Smooth muscle cell (in vitro differentiated cells): Measurements from ENCODE around the gene PTPRG. TPM values are rescaled to one million over a fixed set of nuclear protein-coding genes. Genes with fewer than 3 reads are reported as not detected.

Source experiments
- DNase-seq: peaks from one replicate; lab custom pipeline; 2025; ENCODE audit not compliant: unreplicated experiment; lab: John Stamatoyannopoulos, UW
- H2AFZ ChIP-seq: fragments of 200-600 bp; sonication (generic); 2 replicates; pipeline ENCODE4 v1.6.0; 2016; ENCODE audit warnings: antibody characterized with exemption, low read depth, mild to moderate bottlenecking
- H3F3A ChIP-seq: fragments of 200-600 bp; sonication (generic); 2 replicates; pipeline ENCODE4 v1.6.0; 2017; ENCODE audit warnings: antibody characterized with exemption, low read depth
- H3K27ac ChIP-seq: fragments of 200-600 bp; sonication (generic); 2 replicates; pipeline ENCODE4 v1.5.1; 2016; ENCODE audit warnings: low read depth, mild to moderate bottlenecking
- H3K27me3 ChIP-seq: fragments of 200-600 bp; sonication (generic); 2 replicates; pipeline ENCODE4 v1.6.1; 2016; ENCODE audit warnings: low read depth, mild to moderate bottlenecking
- H3K36me3 ChIP-seq: fragments of 200-600 bp; sonication (generic); 2 replicates; pipeline ENCODE4 v1.5.1; 2016; ENCODE audit warnings: low read depth
- H3K4me1 ChIP-seq: fragments of 200-600 bp; sonication (generic); 2 replicates; pipeline ENCODE4 v1.5.1; 2016; ENCODE audit warnings: low read depth
- H3K4me2 ChIP-seq: fragments of 200-600 bp; sonication (generic); 2 replicates; pipeline ENCODE4 v1.6.0; 2016; ENCODE audit warnings: mild to moderate bottlenecking
- H3K4me3 ChIP-seq: fragments of 200-600 bp; sonication (generic); 2 replicates; pipeline ENCODE4 v1.5.1; 2016; ENCODE audit warnings: mild to moderate bottlenecking
- H3K79me2 ChIP-seq: fragments of 200-600 bp; sonication (generic); 2 replicates; pipeline ENCODE4 v1.6.0; 2016; ENCODE audit warnings: low read depth, mild to moderate bottlenecking
- H3K9ac ChIP-seq: fragments of 200-600 bp; sonication (generic); 2 replicates; pipeline ENCODE4 v1.6.0; 2016; ENCODE audit warnings: low read depth
- H3K9me3 ChIP-seq: fragments of 200-600 bp; sonication (generic); replicated peaks from 2 replicates; pipeline ENCODE4 v1.5.1; 2016; ENCODE audit warnings: low read depth
- H4K20me1 ChIP-seq: fragments of 200-600 bp; sonication (generic); 2 replicates; pipeline ENCODE4 v1.6.0; 2016; ENCODE audit warnings: low read depth
- WGBS: methylation state at CpG from one replicate; pipeline ENCODE4 v1.1.7; 2016; ENCODE audit warnings: low lambda C conversion rate; 5-methylcytosine and 5-hydroxymethylcytosine counted together
- polyA plus RNA-seq: library from polyadenylated mRNA; unstranded; fragments of >200 nt; fragmentation: Nextera tagmentation; extraction: Ambion mirVana; gene quantifications from 2 replicates; pipeline ENCODE4 v1.2.1, GENCODE V29; 2016
- total RNA-seq: library from RNA; depleted of rRNA; stranded (reverse); fragments of >200 nt; gene quantifications from 2 replicates; pipeline ENCODE4 v1.2.3, GENCODE V29; 2014
- TF ChIP-seq, protein P1 (sequence below): fragments of 200-600 bp; sonication (generic); IDR thresholded peaks from 2 replicates; pipeline ENCODE4 v1.5.1; 2017; ENCODE audit warnings: borderline replicate concordance, mild to moderate bottlenecking, antibody characterized with exemption; ENCODE audit not compliant: insufficient read depth, poor library complexity, severe bottlenecking

The PTPRG gene
- total and polyA plus RNA-seq, 2 experiments from 2014 or later: 21.2 to 87.3 TPM

- no peak overlapping the region for H3K9ac ChIP-seq
- WGBS: 94% methylated on average over 6 of the region's 6 CpGs
- no peaks in the 10 kb centered on the region for H3F3A ChIP-seq
- H4K20me1 ChIP-seq: peaks cover 99% of the 10 kb centered on the region
- H3K4me3 ChIP-seq: no peak overlapping the region
- peaks cover 43% of the 10 kb centered on the region for H3K79me2 ChIP-seq
- H3K36me3 ChIP-seq: no peaks in the 10 kb centered on the region
- DNase-seq: no peak
- TF ChIP-seq, protein P1, sequence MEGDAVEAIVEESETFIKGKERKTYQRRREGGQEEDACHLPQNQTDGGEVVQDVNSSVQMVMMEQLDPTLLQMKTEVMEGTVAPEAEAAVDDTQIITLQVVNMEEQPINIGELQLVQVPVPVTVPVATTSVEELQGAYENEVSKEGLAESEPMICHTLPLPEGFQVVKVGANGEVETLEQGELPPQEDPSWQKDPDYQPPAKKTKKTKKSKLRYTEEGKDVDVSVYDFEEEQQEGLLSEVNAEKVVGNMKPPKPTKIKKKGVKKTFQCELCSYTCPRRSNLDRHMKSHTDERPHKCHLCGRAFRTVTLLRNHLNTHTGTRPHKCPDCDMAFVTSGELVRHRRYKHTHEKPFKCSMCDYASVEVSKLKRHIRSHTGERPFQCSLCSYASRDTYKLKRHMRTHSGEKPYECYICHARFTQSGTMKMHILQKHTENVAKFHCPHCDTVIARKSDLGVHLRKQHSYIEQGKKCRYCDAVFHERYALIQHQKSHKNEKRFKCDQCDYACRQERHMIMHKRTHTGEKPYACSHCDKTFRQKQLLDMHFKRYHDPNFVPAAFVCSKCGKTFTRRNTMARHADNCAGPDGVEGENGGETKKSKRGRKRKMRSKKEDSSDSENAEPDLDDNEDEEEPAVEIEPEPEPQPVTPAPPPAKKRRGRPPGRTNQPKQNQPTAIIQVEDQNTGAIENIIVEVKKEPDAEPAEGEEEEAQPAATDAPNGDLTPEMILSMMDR: no peak
- H2AFZ ChIP-seq: no peak overlapping the region
- H3K4me1 ChIP-seq: peaks cover 20% of the 10 kb centered on the region
- H3K4me2 ChIP-seq: no peak overlapping the region
- no peaks in the 10 kb centered on the region for H3K27me3 ChIP-seq
- no peak overlapping the region for H3K27ac ChIP-seq
- no peaks in the 10 kb centered on the region for H3K9me3 ChIP-seq
Observed at GRCh38 chr3:61617651-61618050, 56.3 kb downstream of the PTPRG start.

DNA sequence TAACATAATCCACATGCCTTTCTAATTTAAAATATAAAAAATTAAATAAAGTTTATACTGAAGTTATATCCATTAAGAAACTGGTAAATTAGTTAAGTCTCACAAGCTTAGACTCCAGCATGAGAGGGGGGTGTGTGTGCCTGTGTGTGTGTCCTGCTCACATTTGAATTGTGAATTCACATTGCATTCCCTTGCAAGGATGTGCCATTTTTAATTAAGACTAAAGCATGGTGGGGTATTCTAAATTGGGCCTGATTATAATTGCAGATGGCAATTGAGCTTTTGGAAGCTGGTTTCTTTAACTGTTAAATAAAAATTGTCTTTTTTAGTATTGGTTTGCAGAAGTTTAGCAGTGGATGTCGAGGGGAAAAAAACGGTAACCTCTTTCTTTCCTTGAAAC is 56.9 kb downstream of the PTPRG start:
- Histone ChIP-seq H3K9me3 (no peaks in the 10 kb centered on the region), H3K4me2 (no peak overlapping the region), H3K79me2 (peaks cover 46% of the 10 kb centered on the region), H3K27me3 (no peaks in the 10 kb centered on the region), H2AFZ (no peak overlapping the region), H3K4me1 (peaks cover 20% of the 10 kb centered on the region), H3K36me3 (no peaks in the 10 kb centered on the region), H3K9ac (no peak overlapping the region), H3F3A (no peaks in the 10 kb centered on the region), H3K27ac (no peak overlapping the region), H3K4me3 (no peak overlapping the region), H4K20me1 (peaks cover 99% of the 10 kb centered on the region)
- WGBS: 100% methylated on average over 2 of the region's 2 CpGs
- TF ChIP-seq, protein P1: no peak
- no peak for DNase-seq

DNA sequence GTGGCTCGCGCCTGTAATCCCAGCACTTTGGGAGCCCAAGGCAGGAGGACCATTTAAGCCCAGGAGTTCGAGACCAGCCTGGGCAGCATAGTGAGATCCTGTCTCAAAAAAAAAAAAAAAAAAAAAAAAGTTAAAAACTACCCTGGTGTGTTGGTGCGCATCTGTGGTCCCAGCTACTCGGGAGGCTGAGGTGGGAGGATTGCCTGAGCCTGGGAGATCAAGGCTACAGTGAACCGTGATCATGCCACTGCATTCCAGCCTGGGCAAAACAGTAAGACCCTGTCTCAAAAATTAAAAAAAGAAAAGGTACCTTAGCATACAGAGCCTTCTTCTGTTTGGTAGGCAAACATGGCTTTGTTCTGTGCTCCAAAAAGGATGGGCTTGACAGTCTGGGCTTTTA is 57.5 kb downstream of the PTPRG start:
- peaks cover 99% of the 10 kb centered on the region for H4K20me1 ChIP-seq
- H3K4me3 ChIP-seq: no peak overlapping the region
- TF ChIP-seq, protein P1: no peak
- H3K9me3 ChIP-seq: no peaks in the 10 kb centered on the region
- H3K36me3 ChIP-seq: no peaks in the 10 kb centered on the region
- no peak overlapping the region for H2AFZ ChIP-seq
- H3K4me2 ChIP-seq: no peak overlapping the region
- peaks cover 16% of the 10 kb centered on the region for H3K4me1 ChIP-seq
- no peak overlapping the region for H3K9ac ChIP-seq
- no peaks in the 10 kb centered on the region for H3F3A ChIP-seq
- DNase-seq: no peak
- 98% methylated on average over 6 of the region's 6 CpGs for WGBS
- no peaks in the 10 kb centered on the region for H3K27me3 ChIP-seq
- no peak overlapping the region for H3K27ac ChIP-seq
- H3K79me2 ChIP-seq: peaks cover 44% of the 10 kb centered on the region

GRCh38 chr3:61620073-61620472 is 58.7 kb downstream of the PTPRG start:
- Histone ChIP-seq H3K79me2 (peaks cover 36% of the 10 kb centered on the region), H3K4me3 (no peak overlapping the region), H3K36me3 (no peaks in the 10 kb centered on the region), H3K9ac (no peak overlapping the region), H4K20me1 (peaks cover 99% of the 10 kb centered on the region), H3K27ac (no peak overlapping the region), H3K4me2 (no peak overlapping the region), H3K9me3 (no peaks in the 10 kb centered on the region), H3F3A (no peaks in the 10 kb centered on the region), H2AFZ (no peak overlapping the region), H3K4me1 (peaks cover 16% of the 10 kb centered on the region), H3K27me3 (no peaks in the 10 kb centered on the region)
- WGBS: 97% methylated on average over 5 of the region's 5 CpGs
- no peak for DNase-seq
- TF ChIP-seq, protein P1: no peak
